H1 (cell line): ENCODE results near the gene CWC27. TPM values are rescaled to one million over a fixed set of nuclear protein-coding genes. Genes with fewer than 3 reads are reported as not detected.

ENCODE experiments used
- ASH2L ChIP-seq: fragments of 200-600, 300-600 bp; sonication (generic); IDR thresholded peaks from one replicate; pipeline ENCODE4 v1.7.1; 2017; ENCODE audit warnings: low read length
- CHD1 ChIP-seq: IDR thresholded peaks from 2 replicates; pipeline ENCODE4 v1.6.1; 2012; ENCODE audit warnings: low read depth, low read length, improper control_type of control experiment
- CTCF ChIP-seq, 3 experiments: IDR thresholded peaks; 1 replicate in 2 of 3; 2 replicates in 1 of 3; pipeline versions ENCODE4 v1.5.1 to v1.6.1; 2011; ENCODE audit warnings: low read length in 3 of 3, mild to moderate bottlenecking in 3 of 3, inconsistent platforms in 2 of 3, low read depth in 1 of 3, moderate library complexity in 1 of 3; ENCODE audit not compliant: insufficient read depth in 1 of 3; ENCODE audit errors: control extremely low read depth in 1 of 3
- TAF7 ChIP-seq: optimal IDR thresholded peaks from 2 replicates; pipeline ENCODE3; 2011; ENCODE audit warnings: low read depth, mild to moderate bottlenecking, inconsistent platforms, low read length, moderate library complexity, borderline replicate concordance
- polyA plus RNA-seq, 7 experiments: library from polyadenylated mRNA; depleted of rRNA in 3 of 7; stranded (reverse) in 5 of 7; unstranded in 2 of 7; fragments of >200 nt in 5 of 7; fragments of 200-250 nt in 2 of 7; gene quantifications; 1 replicate in 5 of 7; 2 replicates in 1 of 7; 4 replicates in 1 of 7; pipeline versions ENCODE4 v1.2.1 to v1.2.3, GENCODE V29; 2011 to 2013; ENCODE audit warnings: missing spikeins in 2 of 7, mixed read lengths in 2 of 7
- total RNA-seq: library from RNA; stranded (reverse); fragmentation: NEBNext Ultra II Directional; extraction: Animal tissue kit (Norgen Biotek cat#: 25700); gene quantifications from 2 replicates; pipeline ENCODE4 v1.2.1, GENCODE V29; 2021

Gene CWC27
- total and polyA plus RNA-seq, 2 of the 8 experiments (the other 6 are each of a cell fraction or from before 2014, with no cell fraction given): 24.9 to 43.4 TPM

DNA sequence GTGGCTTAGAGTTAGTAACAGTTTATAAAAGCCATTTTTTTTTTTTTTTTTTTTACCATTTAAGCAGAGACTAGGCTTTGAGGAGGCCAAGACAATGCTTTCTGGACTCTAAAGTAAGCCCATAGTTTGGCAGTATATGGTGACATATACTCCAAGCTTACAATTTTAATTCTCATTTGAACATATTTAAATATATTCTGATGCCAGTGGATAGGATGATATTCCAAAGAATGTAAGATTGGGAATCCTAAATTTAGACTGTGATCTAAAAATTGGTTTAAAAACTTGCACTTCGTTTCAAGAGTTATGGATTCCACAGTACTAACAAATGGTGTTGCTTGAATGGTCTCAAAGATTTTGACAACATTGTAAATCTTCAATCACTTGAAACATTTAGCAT, 112.1 kb downstream of the CWC27 start (continued):
- TF ChIP-seq CTCF (IDR thresholded peaks at IDR 0.05; ENCODE audit: control extremely low read depth in 1 of 3, insufficient read depth in 1 of 3, low read depth in 1 of 3, low read length in 3 of 3) (no peak), TAF7 (no peak), CHD1 (no peak), ASH2L (no peak)
- TF ChIP-seq, all 59 proteins: peak for 0
